Pancreas (tissue), 10 donors: ENCODE data around the gene PPP1R14D. TPM values are rescaled to one million over a fixed set of nuclear protein-coding genes. Genes with fewer than 3 reads are reported as not detected.
A peak's percentile ranks its signal among the peaks of the same experiment; 100 is the strongest.

Experiments
- ATAC-seq, 4 donors: fragments of 200-7000 bp; cut with Tn5 transposase; one replicate each; pipeline versions ENCODE4 v1.8.0 to v1.9.1; 2020; ENCODE audit warnings: mild to moderate bottlenecking in 4 of 4, moderate library complexity in 4 of 4
- DNase-seq, 6 donors: peaks; one replicate each; pipeline ENCODE4 v3.0.0-alpha.2; 2020
- FAIRE-seq: peaks from 2 replicates; lab custom pipeline; 2012; peaks lifted over from hg19 to GRCh38; lab: Jason Lieb, UNC
- H3K27ac ChIP-seq, 4 donors: fragments of 200-600 bp; sonication (generic); 1 replicate in 3 of 4; 2 replicates in 1 of 4; pipeline versions ENCODE4 v1.5.0 to v1.8.0; 2020
- H3K27me3 ChIP-seq, 4 donors: fragments of 200-600 bp; one replicate each; pipeline ENCODE4 v1.8.0; 2021
- H3K36me3 ChIP-seq, 3 donors: fragments of 200-600 bp; sonication (generic) in 1 of 3; one replicate each; pipeline versions ENCODE4 v1.5.0 to v1.8.0; 2020 to 2021
- H3K4me1 ChIP-seq, 3 donors: fragments of 200-600 bp; one replicate each; pipeline ENCODE4 v1.8.0; 2021
- H3K4me3 ChIP-seq, 4 donors: fragments of 200-600 bp; sonication (generic) in 2 of 4; one replicate each; pipeline versions ENCODE4 v1.5.0 to v1.8.0; 2020 to 2021
- H3K9me3 ChIP-seq, 4 donors: fragments of 200-600 bp; one replicate each; pipeline ENCODE4 v1.8.0; 2021
- WGBS, 2 donors: extraction: QIAGEN DNeasy Blood & Tissue Kit; methylation state at CpG; one replicate each; pipeline ENCODE4 v1.1.7; 2013; 5-methylcytosine and 5-hydroxymethylcytosine counted together
- intact Hi-C, 3 donors: fragments of 100-400 bp; cut with DNase I; formaldehyde crosslinking; loops; one replicate each; pipeline versions ENCODE4 v1.11.1 to v1.14.2; 2022
- polyA plus RNA-seq, 2 donors: library from polyadenylated mRNA; stranded (reverse); fragments of 200-250 nt; gene quantifications; one replicate each; pipeline ENCODE4 v1.2.3, GENCODE V29; 2013
- total RNA-seq, 6 donors: library from RNA; stranded (reverse); fragmentation: NEBNext Ultra II Directional in 4 of 6; extraction: Animal tissue kit (Norgen Biotek cat#: 25700) in 4 of 6; gene quantifications; one replicate each; pipeline versions ENCODE4 v1.2.1 to v1.2.4, GENCODE V29; 2021 to 2023
- TF ChIP-seq, protein P1 (sequence below), 4 donors: fragments of 200-600 bp; sonication (generic) in 3 of 4; IDR thresholded peaks; one replicate each; pipeline versions ENCODE4 v1.5.0 to v1.8.0; 2021; ENCODE audit warnings: antibody characterized with exemption in 4 of 4
- donor health status: healthy with polysubstance abuse.
- donor health status: DM: no; HTN: no; CAD: no; lungs with moderate emphysema.
- donor health status: DM: no; HTN: no; CAD: no.
- donor health status: control.
- donor health status: control.
- donor health status: Bipolar disorder and iron deficiency.
- donor health status: DM: yes; HTN: yes; CAD: no.
- donor health status: DM: no; HTN: no; CAD: no.
- donor health status: DM: no; HTN: no; CAD: no.
- donor health status: DM: yes; HTN: yes; CAD: no.

Gene PPP1R14D
- total and polyA plus RNA-seq, 8 donors: 0.23 to 2.6 (median 0.55) TPM; not detected in 4

- intact Hi-C loops: no loop called here
- H3K4me1 ChIP-seq: peaks cover 0 to 25% (median 16%) of the 10 kb centered on the region in 3 donors
- H3K27me3 ChIP-seq: no peaks in the 10 kb centered on the region
- H3K4me3 ChIP-seq: peak within 1 kb of the TSS; percentile 73 to 89 (median 77)
- H3K27ac ChIP-seq: peak within 1 kb of the TSS; percentile 77 to 94 (median 86)
- ATAC-seq (peak; percentile 59 to 72 (median 66)), FAIRE-seq (no peak), DNase-seq (peak; percentile 69 to 86 (median 74))
- no peaks in the 10 kb centered on the region for H3K36me3 ChIP-seq
- WGBS, 2 donors: 1% methylated on average over 66 to 89 of the region's 89 CpGs
- TF ChIP-seq, protein P1, sequence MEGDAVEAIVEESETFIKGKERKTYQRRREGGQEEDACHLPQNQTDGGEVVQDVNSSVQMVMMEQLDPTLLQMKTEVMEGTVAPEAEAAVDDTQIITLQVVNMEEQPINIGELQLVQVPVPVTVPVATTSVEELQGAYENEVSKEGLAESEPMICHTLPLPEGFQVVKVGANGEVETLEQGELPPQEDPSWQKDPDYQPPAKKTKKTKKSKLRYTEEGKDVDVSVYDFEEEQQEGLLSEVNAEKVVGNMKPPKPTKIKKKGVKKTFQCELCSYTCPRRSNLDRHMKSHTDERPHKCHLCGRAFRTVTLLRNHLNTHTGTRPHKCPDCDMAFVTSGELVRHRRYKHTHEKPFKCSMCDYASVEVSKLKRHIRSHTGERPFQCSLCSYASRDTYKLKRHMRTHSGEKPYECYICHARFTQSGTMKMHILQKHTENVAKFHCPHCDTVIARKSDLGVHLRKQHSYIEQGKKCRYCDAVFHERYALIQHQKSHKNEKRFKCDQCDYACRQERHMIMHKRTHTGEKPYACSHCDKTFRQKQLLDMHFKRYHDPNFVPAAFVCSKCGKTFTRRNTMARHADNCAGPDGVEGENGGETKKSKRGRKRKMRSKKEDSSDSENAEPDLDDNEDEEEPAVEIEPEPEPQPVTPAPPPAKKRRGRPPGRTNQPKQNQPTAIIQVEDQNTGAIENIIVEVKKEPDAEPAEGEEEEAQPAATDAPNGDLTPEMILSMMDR (IDR thresholded peaks at IDR 0.05): no peak
- no peaks in the 10 kb centered on the region for H3K9me3 ChIP-seq
Observed at GRCh38 chr15:40843885-40844695, 15.6 kb upstream of the PPP1R14D start, which contains the start of gene SPINT1. Gene SPINT1, plus strand, starts transcription at chr15:40844048. Its CDS starts 507 bp downstream, at chr15:40844555.

- intact Hi-C loops: no loop called here
- no peaks in the 10 kb centered on the region for H3K27me3 ChIP-seq
- ATAC-seq: no peak
- no peak for FAIRE-seq
- H3K4me3 ChIP-seq: peak overlapping the region; percentile 73 to 89 (median 77)
- peaks cover 0 to 25% (median 16%) of the 10 kb centered on the region in 3 donors for H3K4me1 ChIP-seq
- peak in 1 of 6 donors; percentile 55 for DNase-seq
- TF ChIP-seq, protein P1 (IDR thresholded peaks at IDR 0.05): no peak
- WGBS, 2 donors: 5 to 8% methylated on average over 32 to 34 of the region's 34 CpGs
- peak overlapping the region; percentile 77 to 94 (median 86) for H3K27ac ChIP-seq
- H3K9me3 ChIP-seq: no peaks in the 10 kb centered on the region
- no peaks in the 10 kb centered on the region for H3K36me3 ChIP-seq
Observed at GRCh38 chr15:40843261-40843884, 14.9 kb upstream of the PPP1R14D start.

DNA sequence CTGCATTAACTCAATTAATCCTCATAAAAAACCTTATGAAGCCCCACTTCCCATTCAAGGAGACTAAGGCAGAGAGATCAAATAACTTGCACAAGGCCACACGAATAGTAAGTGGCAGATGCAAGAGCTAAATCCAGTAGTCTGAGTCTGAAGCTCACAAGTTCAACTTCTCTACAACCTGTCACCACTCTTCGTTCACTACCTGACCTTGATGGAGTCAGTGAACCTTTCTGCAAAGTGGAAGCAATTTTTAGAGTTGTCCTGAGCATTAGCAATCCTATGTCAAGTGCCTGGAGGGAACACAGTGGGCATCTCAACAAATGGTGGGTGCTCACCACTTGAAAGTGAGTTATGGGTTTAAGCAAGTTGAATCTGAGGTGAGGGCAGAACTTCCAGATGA is 13.2 kb upstream of the PPP1R14D start:
- intact Hi-C loops: no loop called here
- 71 to 86% methylated on average over 2 of the region's 2 CpGs for WGBS, 2 donors
- Histone ChIP-seq H3K9me3 (no peaks in the 10 kb centered on the region), H3K36me3 (no peaks in the 10 kb centered on the region), H3K4me1 (peaks cover 0 to 10% (median 9%) of the 10 kb centered on the region in 3 donors), H3K4me3 (no peak overlapping the region), H3K27me3 (no peaks in the 10 kb centered on the region), H3K27ac (no peak overlapping the region)
- FAIRE-seq: no peak
- no peak for DNase-seq
- TF ChIP-seq, protein P1 (IDR thresholded peaks at IDR 0.05): no peak
- no peak for ATAC-seq

DNA sequence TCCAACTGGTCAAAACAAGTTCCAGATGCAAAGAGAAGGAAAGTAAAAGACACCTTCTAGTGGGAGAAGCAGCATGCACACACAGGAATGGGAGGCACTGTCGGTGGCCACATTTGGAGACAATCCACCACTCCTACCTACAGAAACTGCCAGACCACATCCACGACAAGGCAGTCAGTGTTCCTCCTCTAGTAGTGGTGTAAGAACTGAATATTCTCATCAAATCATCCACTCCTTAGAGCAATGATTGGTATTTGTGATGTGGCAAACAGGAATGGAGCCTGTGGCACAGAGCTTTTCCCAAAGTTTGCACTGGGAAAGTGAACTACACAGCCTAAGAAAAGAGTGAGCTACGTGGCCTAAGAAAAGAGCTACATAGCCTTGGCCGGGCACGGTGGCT is 10.2 kb upstream of the PPP1R14D start:
- Histone ChIP-seq H3K9me3 (no peaks in the 10 kb centered on the region), H3K4me1 (peaks cover 0 to 7% (median 0%) of the 10 kb centered on the region in 3 donors), H3K27ac (no peak overlapping the region), H3K27me3 (no peaks in the 10 kb centered on the region), H3K4me3 (no peak overlapping the region), H3K36me3 (no peaks in the 10 kb centered on the region)
- ATAC-seq (no peak), DNase-seq (peak in 1 of 6 donors; percentile 14), FAIRE-seq (no peak)
- WGBS, 2 donors: 83 to 86% methylated on average over 5 of the region's 5 CpGs
- intact Hi-C loops: no loop called here
- TF ChIP-seq, protein P1 (IDR thresholded peaks at IDR 0.05): no peak
